Trophoblast cell (in vitro differentiated cells and primary cell): ENCODE results near the gene COL4A3.

ENCODE experiments used
- DNase-seq, 2 donors: peaks; one replicate each; pipeline ENCODE4 v3.0.0-alpha.2; 2016
- H2AFZ ChIP-seq: 2 replicates; pipeline ENCODE4 v1.6.1; 2013; ENCODE audit warnings: low read length, moderate library complexity, mild to moderate bottlenecking; ENCODE audit not compliant: insufficient read depth, poor library complexity
- H2AK5ac ChIP-seq: 2 replicates; pipeline ENCODE4 v1.6.1; 2013; ENCODE audit warnings: mild to moderate bottlenecking, low read length
- H2BK120ac ChIP-seq: 2 replicates; pipeline ENCODE4 v1.6.1; 2013; ENCODE audit warnings: low read length, mild to moderate bottlenecking, moderate library complexity; ENCODE audit not compliant: insufficient read depth, poor library complexity
- H2BK12ac ChIP-seq: 2 replicates; pipeline ENCODE4 v1.6.1; 2013; ENCODE audit warnings: mild to moderate bottlenecking, low read length, moderate library complexity
- H2BK5ac ChIP-seq: 2 replicates; pipeline ENCODE4 v1.6.1; 2013; ENCODE audit warnings: low read length, low read depth, moderate library complexity, mild to moderate bottlenecking; ENCODE audit not compliant: poor library complexity
- H3K14ac ChIP-seq: 2 replicates; pipeline ENCODE4 v1.6.1; 2013; ENCODE audit warnings: mild to moderate bottlenecking, low read length
- H3K18ac ChIP-seq: 2 replicates; pipeline ENCODE4 v1.6.1; 2013; ENCODE audit warnings: mild to moderate bottlenecking, low read length
- H3K23ac ChIP-seq: 2 replicates; pipeline ENCODE4 v1.6.1; 2013; ENCODE audit warnings: low read length
- H3K27ac ChIP-seq: 2 replicates; pipeline ENCODE4 v1.5.1; 2013; ENCODE audit warnings: low read depth, mild to moderate bottlenecking, inconsistent platforms, low read length, moderate library complexity
- H3K27me3 ChIP-seq: 2 replicates; pipeline ENCODE4 v1.6.1; 2013; ENCODE audit warnings: inconsistent platforms, mild to moderate bottlenecking, low read length, moderate library complexity; ENCODE audit not compliant: insufficient read depth
- H3K36me3 ChIP-seq, 2 experiments: 1 replicate in 1 of 2; 2 replicates in 1 of 2; pipeline ENCODE4 v1.6.1; 2013; ENCODE audit warnings: low read length in 2 of 2, mild to moderate bottlenecking in 2 of 2, moderate library complexity in 1 of 2; ENCODE audit not compliant: insufficient read depth in 2 of 2, control insufficient read depth in 1 of 2
- H3K4ac ChIP-seq: 2 replicates; pipeline ENCODE4 v1.6.1; 2013; ENCODE audit warnings: low read depth, mild to moderate bottlenecking, low read length, moderate library complexity
- H3K4me1 ChIP-seq, 2 experiments: 1 replicate in 1 of 2; 2 replicates in 1 of 2; pipeline ENCODE4 v1.6.1; 2013; ENCODE audit warnings: low read length in 2 of 2, mild to moderate bottlenecking in 2 of 2, moderate library complexity in 1 of 2; ENCODE audit not compliant: insufficient read depth in 2 of 2, control insufficient read depth in 1 of 2
- H3K4me2 ChIP-seq: 2 replicates; pipeline ENCODE4 v1.6.1; 2013; ENCODE audit warnings: inconsistent platforms, mild to moderate bottlenecking, low read length, moderate library complexity
- H3K4me3 ChIP-seq: 2 replicates; pipeline ENCODE4 v1.5.1; 2013; ENCODE audit warnings: mild to moderate bottlenecking, low read depth, low read length, inconsistent platforms
- H3K79me1 ChIP-seq: one replicate; pipeline ENCODE4 v1.6.1; 2013; ENCODE audit warnings: low read length
- H3K79me2 ChIP-seq: 2 replicates; pipeline ENCODE4 v1.6.1; 2013; ENCODE audit warnings: low read length, mild to moderate bottlenecking; ENCODE audit not compliant: control insufficient read depth, insufficient read depth, poor library complexity
- H3K9ac ChIP-seq: 2 replicates; pipeline ENCODE4 v1.6.1; 2013; ENCODE audit warnings: mild to moderate bottlenecking, low read length
- H3K9me3 ChIP-seq: 2 replicates; pipeline ENCODE4 v1.6.1; 2013; ENCODE audit warnings: low read depth, mild to moderate bottlenecking, control low read depth, inconsistent platforms, low read length; ENCODE audit not compliant: insufficient read depth
- H4K12ac ChIP-seq: 2 replicates; pipeline ENCODE4 v1.6.1; 2013; ENCODE audit warnings: low read depth, mild to moderate bottlenecking, low read length, moderate library complexity
- H4K8ac ChIP-seq: 2 replicates; pipeline ENCODE4 v1.6.1; 2013; ENCODE audit warnings: low read depth, mild to moderate bottlenecking, low read length, moderate library complexity
- H4K91ac ChIP-seq: one replicate; pipeline ENCODE4 v1.6.1; 2013; ENCODE audit warnings: low read depth, mild to moderate bottlenecking, low read length, moderate library complexity
- WGBS: extraction: QIAGEN DNeasy Blood & Tissue Kit; methylation state at CpG from one replicate; pipeline ENCODE4 v1.1.7; 2013; ENCODE audit warnings: missing lambda C conversion rate; ENCODE audit not compliant: insufficient read length, insufficient coverage; ENCODE audit errors: extremely low coverage; 5-methylcytosine and 5-hydroxymethylcytosine counted together

COL4A3 gene

DNA sequence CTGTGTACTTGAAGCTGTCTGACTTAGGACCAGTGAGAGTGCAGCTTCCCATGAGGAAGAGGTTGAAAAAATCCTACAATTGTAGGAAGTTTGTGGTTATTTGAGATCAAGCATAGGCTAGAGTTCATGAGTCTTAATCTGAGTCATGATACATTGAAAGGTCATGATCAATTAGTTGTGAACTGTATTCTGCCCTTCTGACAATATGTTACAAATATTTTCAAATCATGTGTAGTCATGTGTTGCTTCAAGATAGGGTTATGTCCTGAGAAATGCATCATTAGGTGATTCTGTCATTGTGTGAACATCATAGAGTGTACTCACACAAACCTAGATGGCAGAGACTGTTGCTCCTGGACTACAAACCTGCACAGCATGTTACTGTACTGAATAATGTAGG lies 92.2 kb downstream of the COL4A3 start:
- no peak overlapping the region for H2BK5ac ChIP-seq
- H3K4me3 ChIP-seq, result no peak overlapping the region
- H3K27ac ChIP-seq, result no peak overlapping the region
- H3K4me2 ChIP-seq, result no peak overlapping the region
- no peak overlapping the region for H2BK120ac ChIP-seq
- H3K4me1 ChIP-seq, result no peaks in the 10 kb centered on the region
- no peaks in the 10 kb centered on the region for H3K79me1 ChIP-seq
- no peak overlapping the region for H2AFZ ChIP-seq
- no peaks in the 10 kb centered on the region for H3K27me3 ChIP-seq
- no peak overlapping the region for H3K4ac ChIP-seq
- no peak overlapping the region for H2BK12ac ChIP-seq
- H3K14ac ChIP-seq, result no peak overlapping the region
- H3K36me3 ChIP-seq, result no peaks in the 10 kb centered on the region
- no peak overlapping the region for H4K12ac ChIP-seq
- H3K9me3 ChIP-seq, result no peaks in the 10 kb centered on the region
- H4K8ac ChIP-seq, result no peak overlapping the region
- no peak overlapping the region for H4K91ac ChIP-seq
- no peak overlapping the region for H3K9ac ChIP-seq
- H3K23ac ChIP-seq, result no peak overlapping the region
- H3K79me2 ChIP-seq, result no peaks in the 10 kb centered on the region
- no peak overlapping the region for H3K18ac ChIP-seq
- H2AK5ac ChIP-seq, result no peak overlapping the region
- no peak for DNase-seq

GRCh38 chr2:227257820-227258219 lies 93.4 kb downstream of the COL4A3 start:
- Histone ChIP-seq H3K18ac (no peak overlapping the region), H3K4me1 (no peaks in the 10 kb centered on the region), H2BK120ac (no peak overlapping the region), H3K27me3 (no peaks in the 10 kb centered on the region), H3K9ac (no peak overlapping the region), H3K4ac (no peak overlapping the region), H3K4me2 (no peak overlapping the region), H2BK12ac (no peak overlapping the region), H4K12ac (no peak overlapping the region), H3K27ac (no peak overlapping the region), H3K4me3 (no peak overlapping the region), H3K79me1 (no peaks in the 10 kb centered on the region), H4K8ac (no peak overlapping the region), H4K91ac (no peak overlapping the region), H2AFZ (no peak overlapping the region), H3K36me3 (no peaks in the 10 kb centered on the region), H2BK5ac (no peak overlapping the region), H3K79me2 (no peaks in the 10 kb centered on the region), H3K9me3 (no peaks in the 10 kb centered on the region), H3K14ac (no peak overlapping the region), H3K23ac (no peak overlapping the region), H2AK5ac (no peak overlapping the region)
- no peak for DNase-seq
- no CpG with 5 or more reads among the region's 5 CpGs for WGBS

- Histone ChIP-seq H3K9me3 (no peaks in the 10 kb centered on the region), H3K4me3 (no peak overlapping the region), H3K9ac (no peak overlapping the region), H3K23ac (no peak overlapping the region), H3K79me1 (no peaks in the 10 kb centered on the region), H3K27ac (no peak overlapping the region), H2BK5ac (no peak overlapping the region), H3K14ac (no peak overlapping the region), H2AK5ac (no peak overlapping the region), H3K4me1 (no peaks in the 10 kb centered on the region), H4K12ac (no peak overlapping the region), H3K18ac (no peak overlapping the region), H3K79me2 (no peaks in the 10 kb centered on the region), H3K36me3 (no peaks in the 10 kb centered on the region), H4K8ac (no peak overlapping the region), H2BK12ac (no peak overlapping the region), H3K27me3 (no peaks in the 10 kb centered on the region), H2BK120ac (no peak overlapping the region), H3K4ac (no peak overlapping the region), H4K91ac (no peak overlapping the region), H3K4me2 (no peak overlapping the region), H2AFZ (no peak overlapping the region)
- no CpG with 5 or more reads among the region's 5 CpGs for WGBS
- no peak for DNase-seq
Measured at GRCh38 chr2:227260041-227260440, 95.6 kb downstream of the COL4A3 start.

DNA sequence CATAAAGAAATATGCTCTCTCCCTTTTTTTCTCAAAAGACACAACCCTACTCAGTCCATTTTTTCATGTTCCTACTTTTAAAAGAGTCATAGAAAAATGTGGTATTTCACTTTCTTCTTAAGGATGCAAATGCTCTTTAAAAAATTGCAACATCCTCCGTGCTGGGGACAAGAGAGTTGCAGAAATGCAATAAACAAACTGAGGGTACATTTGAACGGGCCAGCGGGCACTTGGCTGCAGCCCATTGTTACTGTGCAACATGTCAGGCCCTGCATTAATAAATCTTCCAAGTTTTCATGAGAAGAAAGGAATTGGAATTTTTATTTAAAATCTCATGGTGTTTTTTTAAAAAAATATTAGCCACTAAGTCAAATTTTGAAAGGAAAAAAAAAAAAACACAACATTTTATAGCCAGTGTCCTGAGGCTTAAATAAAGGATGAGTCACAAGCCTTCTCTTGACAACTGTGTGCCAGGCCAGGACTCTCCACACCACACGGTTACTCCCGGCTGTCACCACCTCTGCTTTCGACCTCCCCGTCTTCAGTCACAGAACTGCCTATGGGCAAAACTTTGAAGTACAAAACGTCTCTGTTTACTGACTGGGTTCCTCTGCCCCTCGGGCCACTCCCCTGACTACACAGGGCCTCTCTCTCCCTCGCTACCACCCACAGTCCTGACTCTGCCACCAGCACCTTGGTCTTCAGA lies 103.1 kb downstream of the COL4A3 start:
- H3K14ac ChIP-seq, result no peak overlapping the region
- H3K9me3 ChIP-seq, result no peaks in the 10 kb centered on the region
- no peak overlapping the region for H4K8ac ChIP-seq
- H4K91ac ChIP-seq, result no peak overlapping the region
- H3K79me2 ChIP-seq, result no peaks in the 10 kb centered on the region
- no peak overlapping the region for H2BK12ac ChIP-seq
- no peak for DNase-seq
- no peak overlapping the region for H3K4ac ChIP-seq
- H3K18ac ChIP-seq, result no peak overlapping the region
- WGBS, result no CpG with 5 or more reads among the region's 10 CpGs
- no peak overlapping the region for H2BK5ac ChIP-seq
- H2BK120ac ChIP-seq, result no peak overlapping the region
- H3K4me3 ChIP-seq, result no peak overlapping the region
- no peak overlapping the region for H4K12ac ChIP-seq
- H3K36me3 ChIP-seq, result no peaks in the 10 kb centered on the region
- H3K4me2 ChIP-seq, result no peak overlapping the region
- H2AFZ ChIP-seq, result no peak overlapping the region
- H3K27ac ChIP-seq, result no peak overlapping the region
- no peaks in the 10 kb centered on the region for H3K27me3 ChIP-seq
- no peaks in the 10 kb centered on the region for H3K79me1 ChIP-seq
- no peak overlapping the region for H3K23ac ChIP-seq
- H2AK5ac ChIP-seq, result no peak overlapping the region
- H3K4me1 ChIP-seq, result peaks cover 2 to 5% of the 10 kb centered on the region in 2 experiments
- H3K9ac ChIP-seq, result no peak overlapping the region
